Suprapubic skin (tissue), 4 donors: ENCODE results near the gene SLC10A3. TPM values are rescaled to one million over a fixed set of nuclear protein-coding genes. Genes with fewer than 3 reads are reported as not detected.

Experiments
- DNase-seq, 2 donors: peaks; one replicate each; pipeline ENCODE4 v3.0.0-alpha.2; 2019; ENCODE audit warnings: low spot score in 2 of 2
- H3K27ac ChIP-seq: fragments of 200-600 bp; sonication (generic); one replicate; pipeline ENCODE4 v1.5.1; 2019
- H3K27me3 ChIP-seq: fragments of 200-600 bp; sonication (generic); one replicate; pipeline ENCODE4 v1.5.1; 2019
- H3K36me3 ChIP-seq: fragments of 200-600 bp; sonication (generic); one replicate; pipeline ENCODE4 v1.5.1; 2019
- H3K4me1 ChIP-seq: fragments of 200-600 bp; sonication (generic); one replicate; pipeline ENCODE4 v1.5.1; 2019
- H3K4me3 ChIP-seq: fragments of 200-600 bp; sonication (generic); one replicate; pipeline ENCODE4 v1.5.1; 2019; ENCODE audit warnings: mild to moderate bottlenecking
- H3K9me3 ChIP-seq: fragments of 200-600 bp; sonication (generic); one replicate; pipeline ENCODE4 v1.5.1; 2019
- EP300 ChIP-seq: sonication (generic); formaldehyde crosslinking; IDR thresholded peaks from one replicate; pipeline ENCODE4 v1.6.1; 2017; ENCODE audit warnings: antibody characterized with exemption
- POLR2A ChIP-seq, 2 donors: fragments of 450-650 bp; IDR thresholded peaks; one replicate each; pipeline ENCODE4 v1.6.1; 2017; ENCODE audit warnings: antibody characterized with exemption in 2 of 2, mild to moderate bottlenecking in 2 of 2, moderate library complexity in 2 of 2
- POLR2AphosphoS5 ChIP-seq, 3 donors: sonication (generic); formaldehyde crosslinking; IDR thresholded peaks; one replicate each; pipeline ENCODE4 v1.6.1; 2017; ENCODE audit warnings: antibody characterized with exemption in 3 of 3
- WGBS: methylation state at CpG from one replicate; pipeline ENCODE4 v1.1.5; 2018; 5-methylcytosine and 5-hydroxymethylcytosine counted together
- total RNA-seq, 4 donors: library from RNA; depleted of rRNA; stranded (reverse); fragments of >200 nt; gene quantifications; one replicate each; pipeline ENCODE4 v1.1.0, GENCODE V29; 2016
- TF ChIP-seq, protein P1 (sequence below), 2 donors: fragments of 200-600 bp in 1 of 2; fragments of 450-650 bp in 1 of 2; sonication (generic) in 1 of 2; IDR thresholded peaks; one replicate each; pipeline ENCODE4 v1.5.1; 2016 to 2019; ENCODE audit warnings: antibody characterized with exemption in 2 of 2, mild to moderate bottlenecking in 1 of 2, moderate library complexity in 1 of 2

The SLC10A3 gene
- total RNA-seq, 4 donors from 2014 or later: 16.5 to 45.0 (median 38.8) TPM

GRCh38 chrX:154481911-154482601 lies 8.4 kb downstream of the SLC10A3 start:
- H3K36me3 ChIP-seq: no peaks in the 10 kb centered on the region
- H3K4me1 ChIP-seq: peaks cover 31% of the 10 kb centered on the region
- DNase-seq: peak in 1 of 2 donors; percentile 53
- H3K4me3 ChIP-seq: no peak overlapping the region
- H3K27ac ChIP-seq: no peak overlapping the region
- TF ChIP-seq POLR2AphosphoS5 (IDR thresholded peaks at IDR 0.05) (no peak), EP300 (no peak), POLR2A (IDR thresholded peaks at IDR 0.05) (no peak)
- TF ChIP-seq, protein P1, sequence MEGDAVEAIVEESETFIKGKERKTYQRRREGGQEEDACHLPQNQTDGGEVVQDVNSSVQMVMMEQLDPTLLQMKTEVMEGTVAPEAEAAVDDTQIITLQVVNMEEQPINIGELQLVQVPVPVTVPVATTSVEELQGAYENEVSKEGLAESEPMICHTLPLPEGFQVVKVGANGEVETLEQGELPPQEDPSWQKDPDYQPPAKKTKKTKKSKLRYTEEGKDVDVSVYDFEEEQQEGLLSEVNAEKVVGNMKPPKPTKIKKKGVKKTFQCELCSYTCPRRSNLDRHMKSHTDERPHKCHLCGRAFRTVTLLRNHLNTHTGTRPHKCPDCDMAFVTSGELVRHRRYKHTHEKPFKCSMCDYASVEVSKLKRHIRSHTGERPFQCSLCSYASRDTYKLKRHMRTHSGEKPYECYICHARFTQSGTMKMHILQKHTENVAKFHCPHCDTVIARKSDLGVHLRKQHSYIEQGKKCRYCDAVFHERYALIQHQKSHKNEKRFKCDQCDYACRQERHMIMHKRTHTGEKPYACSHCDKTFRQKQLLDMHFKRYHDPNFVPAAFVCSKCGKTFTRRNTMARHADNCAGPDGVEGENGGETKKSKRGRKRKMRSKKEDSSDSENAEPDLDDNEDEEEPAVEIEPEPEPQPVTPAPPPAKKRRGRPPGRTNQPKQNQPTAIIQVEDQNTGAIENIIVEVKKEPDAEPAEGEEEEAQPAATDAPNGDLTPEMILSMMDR (IDR thresholded peaks at IDR 0.05): no peak
- no peaks in the 10 kb centered on the region for H3K9me3 ChIP-seq
- no peaks in the 10 kb centered on the region for H3K27me3 ChIP-seq
- WGBS: 76% methylated on average over 11 of the region's 14 CpGs

GRCh38 chrX:154481195-154481594 lies 9.2 kb downstream of the SLC10A3 start:
- TF ChIP-seq POLR2A (IDR thresholded peaks at IDR 0.05): no peak
- TF ChIP-seq POLR2AphosphoS5 (IDR thresholded peaks at IDR 0.05): no peak
- TF ChIP-seq, protein P1 (IDR thresholded peaks at IDR 0.05): no peak
- no peak for TF ChIP-seq EP300

DNA sequence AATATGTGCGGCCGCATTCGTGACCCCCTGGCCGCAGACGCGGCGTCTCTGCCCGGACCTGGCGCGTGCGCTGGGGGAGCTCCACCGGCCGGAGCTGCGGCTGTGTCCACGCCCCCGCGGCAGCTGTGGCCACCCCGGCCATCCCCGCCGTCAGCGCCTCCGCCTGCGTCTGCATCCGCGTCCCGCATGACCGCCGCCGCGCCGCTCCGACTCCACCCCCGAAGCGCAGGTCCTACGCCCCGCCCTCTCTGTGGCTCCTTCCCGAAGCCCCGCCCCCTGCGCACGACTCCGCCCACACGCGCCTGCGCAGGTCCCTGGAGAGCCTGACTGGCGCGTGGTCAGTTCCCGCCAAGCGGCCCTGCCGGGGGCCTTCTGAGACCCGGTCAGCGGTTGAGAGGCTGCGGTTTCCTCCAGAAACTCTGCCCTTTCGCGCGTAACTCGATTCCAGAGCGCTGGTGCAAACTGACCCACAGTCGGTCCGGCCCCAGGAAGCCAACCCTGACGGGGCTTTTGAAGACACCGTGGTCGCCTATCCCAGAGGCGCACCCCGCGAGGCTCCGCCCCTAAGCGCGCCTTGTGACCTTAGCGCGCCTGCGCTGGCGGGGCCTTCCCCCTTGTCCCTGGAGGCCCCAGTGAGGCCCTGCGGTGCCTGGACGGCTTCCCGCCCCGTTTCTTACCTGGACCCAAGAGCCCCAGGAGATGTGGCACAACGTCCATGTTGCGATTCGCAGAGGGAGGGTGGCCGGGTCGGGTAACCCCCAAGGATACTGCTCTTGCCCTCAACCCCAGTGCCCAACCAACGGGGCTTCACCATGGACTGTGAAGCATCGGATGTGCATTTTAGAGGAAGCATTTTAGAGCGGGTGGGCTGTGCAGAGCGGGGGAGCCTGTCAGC lies 11.5 kb downstream of the SLC10A3 start, which contains the start of gene LAGE3:
Gene LAGE3, minus strand, starts transcription at position 554 of the 895 bp plus-strand sequence. Its CDS starts 366 bp downstream, at position 188.
- Histone ChIP-seq H3K27ac (peak within 1 kb of the TSS; percentile 79), H3K9me3 (no peaks in the 10 kb centered on the region), H3K4me1 (peaks cover 15% of the 10 kb centered on the region), H3K36me3 (no peaks in the 10 kb centered on the region), H3K4me3 (peak within 1 kb of the TSS; percentile 60), H3K27me3 (no peaks in the 10 kb centered on the region)
- TF ChIP-seq POLR2AphosphoS5 (IDR thresholded peaks at IDR 0.05) (no peak), POLR2A (IDR thresholded peaks at IDR 0.05) (peak in 1 of 2 donors; percentile 25)
- 52% methylated on average over 69 of the region's 85 CpGs for WGBS
- DNase-seq: peak; percentile 93 to 96

More at GRCh38 chrX:154481195-154481594, 9.2 kb downstream of the SLC10A3 start:
- no peak overlapping the region for H3K4me3 ChIP-seq
- DNase-seq: no peak
- peaks cover 28% of the 10 kb centered on the region for H3K4me1 ChIP-seq
- no peaks in the 10 kb centered on the region for H3K9me3 ChIP-seq
- WGBS: 94% methylated on average over 5 of the region's 5 CpGs
- no peaks in the 10 kb centered on the region for H3K27me3 ChIP-seq
- no peak overlapping the region for H3K27ac ChIP-seq
- no peaks in the 10 kb centered on the region for H3K36me3 ChIP-seq

DNA sequence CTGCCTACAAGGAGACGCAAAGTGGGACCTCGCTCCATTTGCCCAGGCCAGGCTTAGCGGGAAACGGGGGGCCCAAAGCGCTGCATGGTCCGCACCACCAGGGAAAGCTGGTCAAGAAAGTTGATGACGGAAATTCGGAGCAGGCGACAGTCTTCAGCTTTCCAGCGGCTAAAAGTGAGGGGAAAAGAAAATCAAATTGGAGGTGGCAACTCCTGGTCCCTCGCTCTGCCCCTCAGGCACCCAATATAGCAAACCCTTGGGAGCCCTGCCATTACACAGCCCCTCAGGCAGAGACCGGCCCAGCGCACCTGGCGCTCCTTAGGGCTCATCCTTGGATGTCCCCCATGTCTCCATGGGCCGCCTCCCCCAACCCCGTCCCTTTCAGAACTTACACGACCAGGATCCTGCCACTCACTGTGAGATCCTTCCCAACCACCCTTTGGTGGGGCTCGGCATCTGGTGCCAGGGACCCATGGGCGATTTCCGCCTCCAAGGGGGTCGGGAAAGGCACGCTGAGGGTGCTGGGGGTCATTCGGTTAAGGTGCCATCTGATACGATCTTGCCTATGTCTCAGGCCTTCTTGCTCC lies 12.4 kb downstream of the SLC10A3 start:
- WGBS: 68% methylated on average over 22 of the region's 24 CpGs
- no peaks in the 10 kb centered on the region for H3K36me3 ChIP-seq
- H3K27ac ChIP-seq: peak overlapping the region; percentile 24

GRCh38 chrX:154476821-154477220 lies 13.6 kb downstream of the SLC10A3 start:
- DNase-seq: no peak
- WGBS: 60% methylated on average over 8 of the region's 8 CpGs
- Histone ChIP-seq H3K4me1 (peaks cover 15% of the 10 kb centered on the region), H3K36me3 (peaks cover under 1% of the 10 kb centered on the region), H3K9me3 (no peaks in the 10 kb centered on the region), H3K4me3 (no peak overlapping the region), H3K27me3 (no peaks in the 10 kb centered on the region), H3K27ac (no peak overlapping the region)
- TF ChIP-seq POLR2A (IDR thresholded peaks at IDR 0.05) (no peak), EP300 (no peak), POLR2AphosphoS5 (IDR thresholded peaks at IDR 0.05) (no peak)
- TF ChIP-seq, protein P1 (IDR thresholded peaks at IDR 0.05): no peak

More for the DNA sequence above, 12.4 kb downstream of the SLC10A3 start:
- Histone ChIP-seq H3K4me1 (peaks cover 15% of the 10 kb centered on the region), H3K27me3 (no peaks in the 10 kb centered on the region), H3K9me3 (no peaks in the 10 kb centered on the region), H3K4me3 (peak overlapping the region; percentile 60)
- TF ChIP-seq POLR2A (IDR thresholded peaks at IDR 0.05) (no peak), POLR2AphosphoS5 (IDR thresholded peaks at IDR 0.05) (no peak), EP300 (no peak)
- TF ChIP-seq, protein P1 (IDR thresholded peaks at IDR 0.05): no peak
- peak in 1 of 2 donors; percentile 64 for DNase-seq
